OCI-LY7 (cell line): ENCODE measurements around the gene EFNA5.

Experiments
- EZH2phosphoT487 ChIP-seq: fragments of 200-600 bp; sonication (generic); IDR thresholded peaks from 2 replicates; pipeline ENCODE4 v1.6.1; 2018; ENCODE audit warnings: low read depth, borderline replicate concordance, mild to moderate bottlenecking, mixed run types, antibody characterized with exemption, low read length, moderate library complexity, mixed read lengths
- TF ChIP-seq, protein P1 (sequence below): fragments of 200-600 bp; sonication (generic); conservative IDR thresholded peaks from 2 replicates; pipeline ENCODE4 v1.5.1; 2014; ENCODE audit warnings: mild to moderate bottlenecking, antibody characterized with exemption, low read length, moderate library complexity, mixed read lengths

- TF ChIP-seq, protein P1, sequence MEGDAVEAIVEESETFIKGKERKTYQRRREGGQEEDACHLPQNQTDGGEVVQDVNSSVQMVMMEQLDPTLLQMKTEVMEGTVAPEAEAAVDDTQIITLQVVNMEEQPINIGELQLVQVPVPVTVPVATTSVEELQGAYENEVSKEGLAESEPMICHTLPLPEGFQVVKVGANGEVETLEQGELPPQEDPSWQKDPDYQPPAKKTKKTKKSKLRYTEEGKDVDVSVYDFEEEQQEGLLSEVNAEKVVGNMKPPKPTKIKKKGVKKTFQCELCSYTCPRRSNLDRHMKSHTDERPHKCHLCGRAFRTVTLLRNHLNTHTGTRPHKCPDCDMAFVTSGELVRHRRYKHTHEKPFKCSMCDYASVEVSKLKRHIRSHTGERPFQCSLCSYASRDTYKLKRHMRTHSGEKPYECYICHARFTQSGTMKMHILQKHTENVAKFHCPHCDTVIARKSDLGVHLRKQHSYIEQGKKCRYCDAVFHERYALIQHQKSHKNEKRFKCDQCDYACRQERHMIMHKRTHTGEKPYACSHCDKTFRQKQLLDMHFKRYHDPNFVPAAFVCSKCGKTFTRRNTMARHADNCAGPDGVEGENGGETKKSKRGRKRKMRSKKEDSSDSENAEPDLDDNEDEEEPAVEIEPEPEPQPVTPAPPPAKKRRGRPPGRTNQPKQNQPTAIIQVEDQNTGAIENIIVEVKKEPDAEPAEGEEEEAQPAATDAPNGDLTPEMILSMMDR, result no peak
- TF ChIP-seq EZH2phosphoT487, result no peak
Observed at GRCh38 chr5:107383414-107383813, 287.3 kb downstream of the EFNA5 start.
